ENCODE results near the gene FAM210B.

FAM210B gene

GRCh38 chr20:56380375-56380774 lies 21.6 kb downstream of the FAM210B start:
- TF ChIP-seq TAF1 (IDR thresholded peaks at IDR 0.05; ENCODE audit: low read depth) (no peak), EGR1 (IDR thresholded peaks at IDR 0.05) (no peak)

GRCh38 chr20:56381501-56381900 lies 22.7 kb downstream of the FAM210B start:
- no peak for TF ChIP-seq ZBTB7A (IDR thresholded peaks at IDR 0.05; ENCODE audit: low read depth)
- no peak for TF ChIP-seq TCF12 (IDR thresholded peaks at IDR 0.05; ENCODE audit: low read depth)
- TF ChIP-seq RAD21 (IDR thresholded peaks at IDR 0.05; ENCODE audit: low read depth), result no peak
- no peak for TF ChIP-seq YY1 (IDR thresholded peaks at IDR 0.05; ENCODE audit: low read depth)
- TF ChIP-seq EP300 (IDR thresholded peaks at IDR 0.05; ENCODE audit: borderline replicate concordance), result no peak
- no peak for TF ChIP-seq TAF1 (IDR thresholded peaks at IDR 0.05; ENCODE audit: low read depth)
- no peak for TF ChIP-seq MAX (IDR thresholded peaks at IDR 0.05)
- no peak for TF ChIP-seq TEAD4 (IDR thresholded peaks at IDR 0.05)
- no peak for TF ChIP-seq CEBPB (IDR thresholded peaks at IDR 0.05)
- no peak for TF ChIP-seq REST (IDR thresholded peaks at IDR 0.05; ENCODE audit: low read depth)
- TF ChIP-seq CREB1 (IDR thresholded peaks at IDR 0.05; ENCODE audit: low read depth), result no peak
- no peak for TF ChIP-seq NFIC (IDR thresholded peaks at IDR 0.05)

GRCh38 chr20:56382696-56383095 lies 23.9 kb downstream of the FAM210B start:
- TF ChIP-seq NFIC (IDR thresholded peaks at IDR 0.05), result no peak
- no peak for TF ChIP-seq MAX (IDR thresholded peaks at IDR 0.05)
- TF ChIP-seq REST (IDR thresholded peaks at IDR 0.05; ENCODE audit: low read depth), result no peak
- no peak for TF ChIP-seq ZBTB7A (IDR thresholded peaks at IDR 0.05; ENCODE audit: low read depth)
- no peak for TF ChIP-seq TEAD4 (IDR thresholded peaks at IDR 0.05)
- TF ChIP-seq TAF1 (IDR thresholded peaks at IDR 0.05; ENCODE audit: low read depth), result no peak
- TF ChIP-seq CREB1 (IDR thresholded peaks at IDR 0.05; ENCODE audit: low read depth), result no peak
- no peak for TF ChIP-seq USF1 (IDR thresholded peaks at IDR 0.05)
- no peak for TF ChIP-seq TCF12 (IDR thresholded peaks at IDR 0.05; ENCODE audit: low read depth)
- TF ChIP-seq RAD21 (IDR thresholded peaks at IDR 0.05; ENCODE audit: low read depth), result no peak
- TF ChIP-seq CEBPB (IDR thresholded peaks at IDR 0.05), result no peak
- TF ChIP-seq EP300 (IDR thresholded peaks at IDR 0.05; ENCODE audit: borderline replicate concordance), result no peak

GRCh38 chr20:56383334-56383733 lies 24.6 kb downstream of the FAM210B start:
- TF ChIP-seq REST (IDR thresholded peaks at IDR 0.05; ENCODE audit: low read depth) (no peak), ZBTB7A (IDR thresholded peaks at IDR 0.05; ENCODE audit: low read depth) (no peak), CREB1 (IDR thresholded peaks at IDR 0.05; ENCODE audit: low read depth) (no peak), FOXM1 (IDR thresholded peaks at IDR 0.05; ENCODE audit: borderline replicate concordance, low read depth) (no peak), EGR1 (IDR thresholded peaks at IDR 0.05) (no peak), TEAD4 (IDR thresholded peaks at IDR 0.05) (no peak), MAX (IDR thresholded peaks at IDR 0.05) (no peak)

- TF ChIP-seq TAF1 (IDR thresholded peaks at IDR 0.05; ENCODE audit: low read depth) (no peak), EGR1 (IDR thresholded peaks at IDR 0.05) (no peak), FOXM1 (IDR thresholded peaks at IDR 0.05; ENCODE audit: borderline replicate concordance, low read depth) (no peak), CEBPB (IDR thresholded peaks at IDR 0.05) (no peak), MAX (IDR thresholded peaks at IDR 0.05) (no peak), CREB1 (IDR thresholded peaks at IDR 0.05; ENCODE audit: low read depth) (no peak), NFIC (IDR thresholded peaks at IDR 0.05) (no peak), EP300 (IDR thresholded peaks at IDR 0.05; ENCODE audit: borderline replicate concordance) (no peak), REST (IDR thresholded peaks at IDR 0.05; ENCODE audit: low read depth) (no peak), TCF12 (IDR thresholded peaks at IDR 0.05; ENCODE audit: low read depth) (no peak), USF1 (IDR thresholded peaks at IDR 0.05) (no peak), YY1 (IDR thresholded peaks at IDR 0.05; ENCODE audit: low read depth) (no peak), ZBTB7A (IDR thresholded peaks at IDR 0.05; ENCODE audit: low read depth) (no peak), TEAD4 (IDR thresholded peaks at IDR 0.05) (no peak), RAD21 (IDR thresholded peaks at IDR 0.05; ENCODE audit: low read depth) (no peak)
Measured at GRCh38 chr20:56385130-56385529, 26.4 kb downstream of the FAM210B start.

Measured in Ishikawa (cell line).